Measurements from ENCODE around the gene UBE3B.

DNA sequence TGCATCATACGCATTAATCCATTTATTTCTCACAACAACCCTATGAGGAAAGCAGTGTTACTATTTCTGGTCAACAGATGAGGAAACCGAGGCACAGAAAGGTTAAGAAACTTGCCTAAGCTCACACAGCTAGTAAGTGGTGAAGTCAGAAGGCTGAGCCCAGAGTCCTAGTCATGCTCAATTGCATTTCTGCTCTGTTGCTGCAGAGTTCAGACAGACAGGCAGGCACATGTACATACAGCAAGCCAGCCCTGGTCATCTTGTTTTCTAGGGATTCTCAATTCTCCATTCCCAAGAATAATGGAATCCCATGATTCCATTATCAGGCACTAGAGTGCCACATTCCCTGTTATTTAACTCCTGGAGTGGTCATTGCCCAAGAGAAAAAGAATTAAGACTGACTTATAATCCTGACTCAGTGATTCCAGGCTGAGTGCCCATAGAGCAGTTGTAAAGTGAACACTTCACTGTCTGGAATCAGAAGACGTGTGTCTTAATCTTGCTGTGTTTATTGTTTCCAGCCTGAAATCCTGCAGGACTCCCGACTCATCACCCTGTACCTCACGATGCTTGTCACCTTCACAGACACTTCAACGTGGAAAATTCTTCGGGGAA, 10.7 kb downstream of the UBE3B start:
- TF ChIP-seq CTCF (IDR thresholded peaks at IDR 0.05; ENCODE audit: low read length): no peak
- TF ChIP-seq EZH2 (IDR thresholded peaks at IDR 0.05; ENCODE audit: borderline replicate concordance, low read length): no peak

Data from OCI-LY1 (cell line).